K562 (cell line): ENCODE results near the gene AGFG2. TPM values are rescaled to one million over a fixed set of nuclear protein-coding genes. Genes with fewer than 3 reads are reported as not detected.

ENCODE experiments used
- CBFB ChIP-seq: sonication (generic); formaldehyde crosslinking; IDR thresholded peaks from 2 replicates; pipeline ENCODE4 v1.4.0; 2020; ENCODE audit warnings: mild to moderate bottlenecking, missing genetic modification reagents
- CBX8 ChIP-seq: fragments of 200-600 bp; sonication (generic); IDR thresholded peaks from 2 replicates; pipeline ENCODE4 v1.6.1; 2012; ENCODE audit warnings: borderline replicate concordance, mixed run types, low read depth, mild to moderate bottlenecking, moderate library complexity, mixed read lengths, low read length, control low read depth, inconsistent platforms; ENCODE audit not compliant: poor library complexity, severe bottlenecking; ENCODE audit errors: extremely low read depth
- ETS1 ChIP-seq: conservative IDR thresholded peaks from 2 replicates; pipeline ENCODE4 v1.6.1; 2011; ENCODE audit warnings: low read depth, mild to moderate bottlenecking, low read length; ENCODE audit not compliant: control insufficient read depth
- KDM2B ChIP-seq: fragments of 250-450 bp; sonication (Bioruptor Pico); IDR thresholded peaks from 2 replicates; pipeline ENCODE4 v1.8.0; 2021; ENCODE audit warnings: mild to moderate bottlenecking, moderate library complexity
- MAX ChIP-seq: sonication (generic); formaldehyde crosslinking; IDR thresholded peaks from 2 replicates; pipeline ENCODE4 v1.9.0; 2022; ENCODE audit warnings: mild to moderate bottlenecking, missing genetic modification reagents
- MYNN ChIP-seq, 2 experiments: sonication (generic); formaldehyde crosslinking in 1 of 2; IDR thresholded peaks; 2 replicates each; pipeline versions ENCODE4 v1.5.0 to v1.6.1; 2016 to 2020; ENCODE audit warnings: antibody characterized with exemption in 1 of 2, missing genetic modification reagents in 1 of 2
- PKNOX1 ChIP-seq: fragments of 450-650 bp; IDR thresholded peaks from 2 replicates; pipeline ENCODE4 v1.6.1; 2016
- RB1 ChIP-seq: fragments of 450-650 bp; IDR thresholded peaks from 2 replicates; pipeline ENCODE4 v1.6.1; 2017; ENCODE audit warnings: low read depth, mild to moderate bottlenecking
- RNF2 ChIP-seq: sonication (generic); IDR thresholded peaks from 2 replicates; pipeline ENCODE4 v1.6.1; 2016
- SUPT5H ChIP-seq: fragments of 450-650 bp; IDR thresholded peaks from 2 replicates; pipeline ENCODE4 v1.6.1; 2016
- ZC3H4 ChIP-seq: sonication (generic); formaldehyde crosslinking; IDR thresholded peaks from 2 replicates; pipeline ENCODE4 v1.9.0; 2021; ENCODE audit warnings: missing genetic modification reagents, borderline replicate concordance
- ZNF263 ChIP-seq: sonication (generic); formaldehyde crosslinking; IDR thresholded peaks from 2 replicates; pipeline ENCODE4 v1.8.0; 2022; ENCODE audit warnings: mild to moderate bottlenecking, missing genetic modification reagents, borderline replicate concordance
- ZNF655 ChIP-seq: fragments of 250-450 bp; sonication (Bioruptor Pico); IDR thresholded peaks from 2 replicates; pipeline ENCODE4 v1.5.0; 2021
- ZNF830 ChIP-seq: fragments of 250-450 bp; sonication (Bioruptor Pico); IDR thresholded peaks from 2 replicates; pipeline ENCODE4 v1.5.0; 2021; ENCODE audit warnings: mild to moderate bottlenecking
- polyA plus RNA-seq, 8 experiments: library from polyadenylated mRNA; depleted of rRNA in 4 of 8; stranded (reverse) in 5 of 8; unstranded in 3 of 8; fragments of >200 nt; fragmentation: Nextera tagmentation in 2 of 8; fragmentation: Illumina TruSeq in 1 of 8; extraction: Ambion mirVana in 2 of 8; extraction: Trizol in 1 of 8; gene quantifications; 2 replicates each; pipeline versions ENCODE4 v1.2.1 to v1.2.3, GENCODE V29; 2011 to 2014; ENCODE audit warnings: inconsistent platforms in 1 of 8, missing spikeins in 1 of 8
- total RNA-seq, 7 experiments: library from RNA; depleted of rRNA in 6 of 7; stranded (reverse); fragments of >200 nt in 6 of 7; fragmentation: Illumina TruSeq in 2 of 7; extraction: Trizol in 2 of 7; gene quantifications; 2 replicates each; pipeline versions ENCODE4 v1.2.1 to v1.2.3, GENCODE V29; 2011 to 2021; ENCODE audit warnings: low replicate concordance in 1 of 7
- TF ChIP-seq, protein P1 (sequence below), 2 experiments: IDR thresholded peaks; 2 replicates each; pipeline ENCODE4 v1.6.1; 2012; ENCODE audit warnings: improper control_type of control experiment in 2 of 2, low read depth in 2 of 2, low read length in 2 of 2, borderline replicate concordance in 1 of 2
- TF ChIP-seq, protein P2 (sequence below): IDR thresholded peaks from 2 replicates; pipeline ENCODE4 v1.6.1; 2011; ENCODE audit warnings: borderline replicate concordance, low read depth, mild to moderate bottlenecking, moderate library complexity, low read length; ENCODE audit not compliant: insufficient read depth, poor library complexity, severe bottlenecking

AGFG2 gene
- total and polyA plus RNA-seq, 9 of the 15 experiments (the other 6 are each of a cell fraction or from before 2014, with no cell fraction given): 0.31 to 23.1 (median 6.5) TPM

- TF ChIP-seq, protein P1, sequence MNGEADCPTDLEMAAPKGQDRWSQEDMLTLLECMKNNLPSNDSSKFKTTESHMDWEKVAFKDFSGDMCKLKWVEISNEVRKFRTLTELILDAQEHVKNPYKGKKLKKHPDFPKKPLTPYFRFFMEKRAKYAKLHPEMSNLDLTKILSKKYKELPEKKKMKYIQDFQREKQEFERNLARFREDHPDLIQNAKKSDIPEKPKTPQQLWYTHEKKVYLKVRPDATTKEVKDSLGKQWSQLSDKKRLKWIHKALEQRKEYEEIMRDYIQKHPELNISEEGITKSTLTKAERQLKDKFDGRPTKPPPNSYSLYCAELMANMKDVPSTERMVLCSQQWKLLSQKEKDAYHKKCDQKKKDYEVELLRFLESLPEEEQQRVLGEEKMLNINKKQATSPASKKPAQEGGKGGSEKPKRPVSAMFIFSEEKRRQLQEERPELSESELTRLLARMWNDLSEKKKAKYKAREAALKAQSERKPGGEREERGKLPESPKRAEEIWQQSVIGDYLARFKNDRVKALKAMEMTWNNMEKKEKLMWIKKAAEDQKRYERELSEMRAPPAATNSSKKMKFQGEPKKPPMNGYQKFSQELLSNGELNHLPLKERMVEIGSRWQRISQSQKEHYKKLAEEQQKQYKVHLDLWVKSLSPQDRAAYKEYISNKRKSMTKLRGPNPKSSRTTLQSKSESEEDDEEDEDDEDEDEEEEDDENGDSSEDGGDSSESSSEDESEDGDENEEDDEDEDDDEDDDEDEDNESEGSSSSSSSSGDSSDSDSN (IDR thresholded peaks at IDR 0.05; ENCODE audit: borderline replicate concordance in 1 of 2, low read depth in 2 of 2, low read length in 2 of 2): peak; percentile 70 to 90; a peak in 3 of 4 replicates
- peak; percentile 35 for TF ChIP-seq SUPT5H
- no peak for TF ChIP-seq ZC3H4 (CRISPR knock-in tag)
- peak; percentile 63 for TF ChIP-seq RB1
- TF ChIP-seq, protein P2, sequence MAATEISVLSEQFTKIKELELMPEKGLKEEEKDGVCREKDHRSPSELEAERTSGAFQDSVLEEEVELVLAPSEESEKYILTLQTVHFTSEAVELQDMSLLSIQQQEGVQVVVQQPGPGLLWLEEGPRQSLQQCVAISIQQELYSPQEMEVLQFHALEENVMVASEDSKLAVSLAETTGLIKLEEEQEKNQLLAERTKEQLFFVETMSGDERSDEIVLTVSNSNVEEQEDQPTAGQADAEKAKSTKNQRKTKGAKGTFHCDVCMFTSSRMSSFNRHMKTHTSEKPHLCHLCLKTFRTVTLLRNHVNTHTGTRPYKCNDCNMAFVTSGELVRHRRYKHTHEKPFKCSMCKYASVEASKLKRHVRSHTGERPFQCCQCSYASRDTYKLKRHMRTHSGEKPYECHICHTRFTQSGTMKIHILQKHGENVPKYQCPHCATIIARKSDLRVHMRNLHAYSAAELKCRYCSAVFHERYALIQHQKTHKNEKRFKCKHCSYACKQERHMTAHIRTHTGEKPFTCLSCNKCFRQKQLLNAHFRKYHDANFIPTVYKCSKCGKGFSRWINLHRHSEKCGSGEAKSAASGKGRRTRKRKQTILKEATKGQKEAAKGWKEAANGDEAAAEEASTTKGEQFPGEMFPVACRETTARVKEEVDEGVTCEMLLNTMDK: peak; percentile 99
- TF ChIP-seq KDM2B (CRISPR knock-in tag): peak; percentile 47; the same call in 1 of the 2 replicates
- 0 out of 2 replicates have a peak, but pooled peaks have one; percentile 48 for TF ChIP-seq CBFB
- TF ChIP-seq ZNF830 (CRISPR knock-in tag): 0 out of 2 replicates have a peak, but pooled peaks have one; percentile 34
- TF ChIP-seq MAX: no peak; the same call in 1 of the 2 replicates
- TF ChIP-seq ZNF655 (CRISPR knock-in tag): no peak
- TF ChIP-seq ETS1: peak; percentile 63; the same call in 1 of the 2 replicates
- peak; percentile 92 for TF ChIP-seq ZNF263 (CRISPR knock-in tag)
- peak; percentile 13; the same call in 1 of the 2 replicates for TF ChIP-seq PKNOX1
- peak; percentile 29; the same call in 1 of the 2 replicates for TF ChIP-seq RNF2
- TF ChIP-seq CBX8: no peak
- 0 out of 2 replicates have a peak, but pooled peaks have one; percentile 41 for TF ChIP-seq MYNN (IDR thresholded peaks at IDR 0.05)
- TF ChIP-seq MYNN (CRISPR knock-in tag; IDR thresholded peaks at IDR 0.05): no peak
Measured at GRCh38 chr7:100604028-100604975, 65.3 kb downstream of the AGFG2 start (continued).
